K562 (cell line): ENCODE results near the gene GCNT2. TPM values are rescaled to one million over a fixed set of nuclear protein-coding genes. Genes with fewer than 3 reads are reported as not detected.

Source experiments
- CBX8 ChIP-seq: fragments of 200-600 bp; sonication (generic); IDR thresholded peaks from 2 replicates; pipeline ENCODE4 v1.6.1; 2012; ENCODE audit warnings: borderline replicate concordance, mixed run types, low read depth, mild to moderate bottlenecking, moderate library complexity, mixed read lengths, low read length, control low read depth, inconsistent platforms; ENCODE audit not compliant: poor library complexity, severe bottlenecking; ENCODE audit errors: extremely low read depth
- CEBPZ ChIP-seq: fragments of 150-350 bp; IDR thresholded peaks from 2 replicates; pipeline ENCODE4 v1.6.1; 2014; ENCODE audit warnings: low read depth, mild to moderate bottlenecking, low read length, borderline replicate concordance
- CTCF ChIP-seq, 3 experiments: IDR thresholded peaks in 2 of 3; conservative IDR thresholded peaks in 1 of 3; 2 replicates each; pipeline ENCODE4 v1.5.1; 2011 to 2012; ENCODE audit warnings: low read length in 3 of 3, mild to moderate bottlenecking in 3 of 3, control low read depth in 2 of 3, improper control_type of control experiment in 1 of 3, inconsistent platforms in 1 of 3, low read depth in 1 of 3, mixed read lengths in 1 of 3, moderate library complexity in 1 of 3; ENCODE audit not compliant: insufficient read depth in 2 of 3
- FOXA3 ChIP-seq, 2 experiments: fragments of 450-650 bp in 1 of 2; sonication (generic) in 1 of 2; formaldehyde crosslinking; IDR thresholded peaks in 1 of 2; conservative IDR thresholded peaks in 1 of 2; 2 replicates each; pipeline versions ENCODE4 v1.4.0 to v1.8.0; 2020 to 2022; ENCODE audit warnings: mild to moderate bottlenecking in 2 of 2, missing genetic modification reagents in 1 of 2
- JUNB ChIP-seq: fragments of 450-650 bp; formaldehyde crosslinking; conservative IDR thresholded peaks from 2 replicates; pipeline ENCODE4 v1.4.0; 2020; ENCODE audit warnings: mild to moderate bottlenecking
- KDM1A ChIP-seq, 2 experiments: fragments of 450-650 bp; IDR thresholded peaks; 2 replicates each; pipeline ENCODE4 v1.6.1; 2016; ENCODE audit warnings: mild to moderate bottlenecking in 2 of 2
- PBX2 ChIP-seq, 2 experiments: IDR thresholded peaks in 1 of 2; conservative IDR thresholded peaks in 1 of 2; 2 replicates each; pipeline ENCODE4 v1.6.1; 2016; ENCODE audit warnings: low read depth in 2 of 2, mild to moderate bottlenecking in 1 of 2, missing compliant biosample characterization in 1 of 2, missing genetic modification characterization in 1 of 2, moderate library complexity in 1 of 2
- RAD21 ChIP-seq, 2 experiments: fragments of 250-450 bp in 1 of 2; fragments of 450-650 bp in 1 of 2; sonication (Bioruptor Pico) in 1 of 2; formaldehyde crosslinking in 1 of 2; IDR thresholded peaks in 1 of 2; conservative IDR thresholded peaks in 1 of 2; 2 replicates each; pipeline versions ENCODE4 v1.4.0 to v1.8.0; 2020 to 2022; ENCODE audit warnings: mild to moderate bottlenecking in 2 of 2, moderate library complexity in 1 of 2
- RAD51 ChIP-seq: fragments of 450-650 bp; IDR thresholded peaks from 2 replicates; pipeline ENCODE4 v1.7.1; 2016; ENCODE audit warnings: low read depth, mild to moderate bottlenecking, borderline replicate concordance
- TFAM ChIP-seq: fragments of 250-450 bp; sonication (Bioruptor Pico); conservative IDR thresholded peaks from 2 replicates; pipeline ENCODE4 v1.5.0; 2021; ENCODE audit warnings: mild to moderate bottlenecking, moderate library complexity
- polyA plus RNA-seq, 8 experiments: library from polyadenylated mRNA; depleted of rRNA in 4 of 8; stranded (reverse) in 5 of 8; unstranded in 3 of 8; fragments of >200 nt; fragmentation: Nextera tagmentation in 2 of 8; fragmentation: Illumina TruSeq in 1 of 8; extraction: Ambion mirVana in 2 of 8; extraction: Trizol in 1 of 8; gene quantifications; 2 replicates each; pipeline versions ENCODE4 v1.2.1 to v1.2.3, GENCODE V29; 2011 to 2014; ENCODE audit warnings: inconsistent platforms in 1 of 8, missing spikeins in 1 of 8
- total RNA-seq, 7 experiments: library from RNA; depleted of rRNA in 6 of 7; stranded (reverse); fragments of >200 nt in 6 of 7; fragmentation: Illumina TruSeq in 2 of 7; extraction: Trizol in 2 of 7; gene quantifications; 2 replicates each; pipeline versions ENCODE4 v1.2.1 to v1.2.3, GENCODE V29; 2011 to 2021; ENCODE audit warnings: low replicate concordance in 1 of 7
- TF ChIP-seq, protein P1 (sequence below): sonication (generic); formaldehyde crosslinking; IDR thresholded peaks from 2 replicates; pipeline ENCODE4 v1.8.0; 2022; ENCODE audit warnings: missing genetic modification reagents, mild to moderate bottlenecking, moderate library complexity, borderline replicate concordance

The GCNT2 gene
- total and polyA plus RNA-seq, 9 of the 15 experiments (the other 6 are each of a cell fraction or from before 2014, with no cell fraction given): 0.78 to 2.6 (median 1.6) TPM

- TF ChIP-seq CEBPZ: no peak
- no peak for TF ChIP-seq PBX2 (CRISPR knock-in tag; IDR thresholded peaks at IDR 0.05; ENCODE audit: low read depth)
- 0 out of 2 replicates have a peak, but pooled peaks have one; percentile 26 for TF ChIP-seq PBX2 (tag; conservative IDR thresholded peaks at IDR 0.05; ENCODE audit: low read depth)
- 0 out of 4 replicates have a peak, but pooled peaks of 1 of the 2 experiments have one; percentile 13 for TF ChIP-seq FOXA3 (CRISPR knock-in tag; conservative IDR thresholded peaks at IDR 0.05 in 1 of 2, IDR thresholded peaks at IDR 0.05 in 1 of 2)
- no peak for TF ChIP-seq CBX8
- TF ChIP-seq, protein P1, sequence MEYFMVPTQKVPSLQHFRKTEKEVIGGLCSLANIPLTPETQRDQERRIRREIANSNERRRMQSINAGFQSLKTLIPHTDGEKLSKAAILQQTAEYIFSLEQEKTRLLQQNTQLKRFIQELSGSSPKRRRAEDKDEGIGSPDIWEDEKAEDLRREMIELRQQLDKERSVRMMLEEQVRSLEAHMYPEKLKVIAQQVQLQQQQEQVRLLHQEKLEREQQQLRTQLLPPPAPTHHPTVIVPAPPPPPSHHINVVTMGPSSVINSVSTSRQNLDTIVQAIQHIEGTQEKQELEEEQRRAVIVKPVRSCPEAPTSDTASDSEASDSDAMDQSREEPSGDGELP (CRISPR knock-in tag): no peak
- TF ChIP-seq RAD51: no peak
- TF ChIP-seq JUNB: no peak
- peak; percentile 57 to 86 (median 71); a peak in 5 of 6 replicates for TF ChIP-seq CTCF (IDR thresholded peaks at IDR 0.05 in 2 of 3, conservative IDR thresholded peaks at IDR 0.05 in 1 of 3; ENCODE audit: insufficient read depth in 2 of 3, low read depth in 1 of 3, low read length in 3 of 3)
- no peak for TF ChIP-seq KDM1A (IDR thresholded peaks at IDR 0.05)
- TF ChIP-seq RAD21 (CRISPR knock-in tag; conservative IDR thresholded peaks at IDR 0.05 in 1 of 2, IDR thresholded peaks at IDR 0.05 in 1 of 2): peak; percentile 82 to 92
- no peak for TF ChIP-seq TFAM (CRISPR knock-in tag)
Observed at GRCh38 chr6:10478187-10479040, 42.7 kb upstream of the GCNT2 start (continued).
